Osteoblast (primary cell): Measurements from ENCODE around the gene NHSL2. TPM values are rescaled to one million over a fixed set of nuclear protein-coding genes. Genes with fewer than 3 reads are reported as not detected.

Source experiments
- DNase-seq: peaks from one replicate; pipeline ENCODE4 v3.0.0; 2011; ENCODE audit warnings: low spot score, mixed read lengths; ENCODE audit not compliant: insufficient read length; ENCODE audit errors: missing footprints
- H2AFZ ChIP-seq: 2 replicates; pipeline ENCODE4 v1.6.0; 2011; ENCODE audit warnings: mild to moderate bottlenecking, low read length
- H3K27ac ChIP-seq: 2 replicates; pipeline ENCODE4 v1.5.1; 2011; ENCODE audit warnings: mild to moderate bottlenecking, low read depth, low read length, moderate library complexity
- H3K27me3 ChIP-seq: 2 replicates; pipeline ENCODE4 v1.6.0; 2012; ENCODE audit warnings: mild to moderate bottlenecking, control low read depth, inconsistent platforms, low read length, moderate library complexity; ENCODE audit not compliant: insufficient read depth
- H3K36me3 ChIP-seq: 2 replicates; pipeline ENCODE4 v1.5.1; 2011; ENCODE audit warnings: mild to moderate bottlenecking, low read length, control low read depth, moderate library complexity; ENCODE audit not compliant: insufficient read depth
- H3K4me1 ChIP-seq: 2 replicates; pipeline ENCODE4 v1.5.1; 2011; ENCODE audit warnings: mild to moderate bottlenecking, low read length, control low read depth, moderate library complexity; ENCODE audit not compliant: insufficient read depth
- H3K4me2 ChIP-seq: 2 replicates; pipeline ENCODE4 v1.6.0; 2011; ENCODE audit warnings: mild to moderate bottlenecking, low read length; ENCODE audit not compliant: insufficient read depth
- H3K4me3 ChIP-seq: fragments of 200-600 bp; sonication (generic); 3 replicates; pipeline ENCODE4 v1.5.1; 2012; ENCODE audit warnings: mild to moderate bottlenecking, low read length, inconsistent platforms; ENCODE audit not compliant: insufficient read depth
- H3K79me2 ChIP-seq: 2 replicates; pipeline ENCODE4 v1.6.0; 2012; ENCODE audit warnings: mild to moderate bottlenecking, low read length, control low read depth, inconsistent platforms; ENCODE audit not compliant: insufficient read depth
- H3K9me3 ChIP-seq: 2 replicates; pipeline ENCODE4 v1.5.1; 2011; ENCODE audit warnings: low read depth, low read length, control low read depth
- H4K20me1 ChIP-seq: 2 replicates; pipeline ENCODE4 v1.6.0; 2012; ENCODE audit warnings: mild to moderate bottlenecking, low read length, control low read depth; ENCODE audit not compliant: insufficient read depth
- CTCF ChIP-seq: IDR thresholded peaks from 2 replicates; pipeline ENCODE4 v1.5.1; 2011; ENCODE audit warnings: mild to moderate bottlenecking, low read depth, low read length, moderate library complexity; ENCODE audit errors: extremely low read depth
- total RNA-seq: library from RNA; depleted of rRNA; stranded (reverse); fragments of >200 nt; gene quantifications from 2 replicates; pipeline ENCODE4 v1.2.3, GENCODE V29; 2012

The NHSL2 gene
- total RNA-seq, 1 donor: 1.1 TPM

DNA sequence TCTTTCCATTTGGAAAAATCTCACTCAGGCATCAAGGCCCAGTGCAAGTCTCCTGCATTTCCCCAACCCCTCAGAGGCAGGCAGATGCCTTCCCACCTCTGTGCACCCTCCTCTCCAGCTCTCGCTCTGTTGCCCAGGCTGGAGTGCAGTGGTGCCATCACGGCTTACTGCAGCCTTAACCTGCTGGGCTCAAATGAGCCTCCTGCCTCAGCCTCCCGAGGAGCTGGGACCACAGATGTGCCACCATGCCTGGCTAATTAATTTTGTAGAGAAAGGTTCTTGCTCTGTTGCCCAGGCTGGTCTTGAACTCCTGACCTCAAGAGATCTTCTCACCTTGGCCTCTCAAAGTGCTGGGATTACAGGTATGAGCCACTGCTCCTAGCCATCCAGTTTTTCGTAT lies 95.8 kb downstream of the NHSL2 start:
- Histone ChIP-seq H3K9me3 (no peaks in the 10 kb centered on the region), H2AFZ (no peak overlapping the region), H3K27ac (no peak overlapping the region), H3K4me1 (peaks cover 11% of the 10 kb centered on the region), H3K36me3 (no peaks in the 10 kb centered on the region), H3K79me2 (no peaks in the 10 kb centered on the region), H4K20me1 (peaks cover 7% of the 10 kb centered on the region), H3K4me2 (no peak overlapping the region), H3K27me3 (peaks cover 49% of the 10 kb centered on the region), H3K4me3 (no peak overlapping the region)
- TF ChIP-seq CTCF: no peak
- DNase-seq: no peak

- Histone ChIP-seq H3K79me2 (no peaks in the 10 kb centered on the region), H3K27me3 (peaks cover 62% of the 10 kb centered on the region), H3K27ac (no peak overlapping the region), H4K20me1 (peaks cover 7% of the 10 kb centered on the region), H3K4me1 (no peaks in the 10 kb centered on the region), H3K4me3 (no peak overlapping the region), H3K9me3 (no peaks in the 10 kb centered on the region), H3K36me3 (no peaks in the 10 kb centered on the region), H3K4me2 (no peak overlapping the region), H2AFZ (no peak overlapping the region)
- no peak for TF ChIP-seq CTCF
- no peak for DNase-seq
Measured at GRCh38 chrX:72009731-72010130, 99.1 kb downstream of the NHSL2 start.

DNA sequence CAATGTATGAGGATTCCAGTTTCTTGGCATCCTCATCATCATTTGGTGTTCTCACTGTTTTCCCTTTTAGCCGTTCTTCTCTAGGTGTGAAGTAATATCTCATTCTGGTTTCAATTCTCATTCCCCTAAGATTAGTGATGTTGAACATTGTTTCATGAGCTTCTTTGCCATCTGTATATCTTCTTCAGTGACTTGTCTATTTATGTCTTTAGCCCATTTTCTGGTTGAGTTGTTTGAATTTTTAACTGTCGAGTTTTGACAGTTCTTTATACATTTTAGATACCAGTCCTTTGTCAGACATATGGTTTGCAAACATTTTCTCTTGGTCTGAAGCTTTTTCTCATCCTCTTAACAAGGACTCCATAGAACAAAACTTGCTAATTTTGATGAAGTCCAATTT lies 101.1 kb downstream of the NHSL2 start:
- no peak for DNase-seq

GRCh38 chrX:72015383-72015782 lies 104.7 kb downstream of the NHSL2 start:
- Histone ChIP-seq H3K36me3 (no peaks in the 10 kb centered on the region), H4K20me1 (no peaks in the 10 kb centered on the region), H3K27ac (no peak overlapping the region), H3K9me3 (no peaks in the 10 kb centered on the region), H2AFZ (no peak overlapping the region), H3K4me1 (peaks cover 11% of the 10 kb centered on the region), H3K27me3 (peaks cover 42% of the 10 kb centered on the region), H3K4me2 (no peak overlapping the region), H3K79me2 (no peaks in the 10 kb centered on the region), H3K4me3 (no peak overlapping the region)
- no peak for DNase-seq
- TF ChIP-seq CTCF: no peak

More for the DNA sequence above, 101.1 kb downstream of the NHSL2 start:
- no peaks in the 10 kb centered on the region for H3K36me3 ChIP-seq
- no peak for TF ChIP-seq CTCF
- H3K27me3 ChIP-seq: peaks cover 61% of the 10 kb centered on the region
- no peaks in the 10 kb centered on the region for H3K4me1 ChIP-seq
- no peak overlapping the region for H3K4me2 ChIP-seq
- no peaks in the 10 kb centered on the region for H3K9me3 ChIP-seq
- no peak overlapping the region for H2AFZ ChIP-seq
- no peak overlapping the region for H3K27ac ChIP-seq
- H3K4me3 ChIP-seq: no peak overlapping the region
- no peaks in the 10 kb centered on the region for H3K79me2 ChIP-seq
- H4K20me1 ChIP-seq: no peaks in the 10 kb centered on the region
